Right kidney (tissue), 1 donor: ENCODE data around the gene GPHA2.

Experiments
- DNase-seq: peaks from one replicate; pipeline ENCODE4 v3.0.0-alpha.2; 2016

GPHA2 gene

GRCh38 chr11:64910451-64911093, 25.1 kb downstream of the GPHA2 start:
- no peak for DNase-seq

- no peak for DNase-seq
Measured at GRCh38 chr11:64909653-64910343, 25.9 kb downstream of the GPHA2 start.

DNA sequence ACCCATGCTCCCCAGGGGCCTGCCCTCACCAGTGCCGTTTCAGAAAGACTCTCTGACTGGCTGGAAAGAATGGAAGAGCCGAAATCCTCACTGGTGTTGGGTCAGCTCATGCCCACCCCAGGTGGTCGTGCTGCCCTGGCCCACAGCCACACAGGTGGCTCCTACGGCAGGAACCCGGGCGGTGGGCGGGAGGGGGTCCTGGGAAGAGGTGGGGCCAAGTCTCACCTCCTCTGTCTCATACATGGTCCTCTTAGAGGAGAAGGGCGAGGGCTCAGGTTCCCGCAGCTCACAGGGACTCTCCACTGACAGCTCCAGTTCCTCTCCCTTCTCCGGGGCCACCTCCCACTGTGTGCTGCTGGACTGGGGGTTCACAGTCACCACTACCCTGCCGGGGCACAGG, 26.9 kb downstream of the GPHA2 start:
- DNase-seq, result no peak

- DNase-seq, result no peak
Measured at GRCh38 chr11:64906314-64906635, 29.4 kb downstream of the GPHA2 start.

- DNase-seq, result no peak
Measured at GRCh38 chr11:64905516-64906313, 30.0 kb downstream of the GPHA2 start.

- no peak for DNase-seq
Measured at GRCh38 chr11:64903291-64903833, 32.3 kb downstream of the GPHA2 start.

GRCh38 chr11:64902102-64902900, 33.4 kb downstream of the GPHA2 start:
- DNase-seq, result no peak

GRCh38 chr11:64900774-64901173, 34.9 kb downstream of the GPHA2 start:
- DNase-seq, result no peak

- DNase-seq, result no peak
Measured at GRCh38 chr11:64900263-64900678, 35.4 kb downstream of the GPHA2 start.

GRCh38 chr11:64898541-64898940, 37.2 kb downstream of the GPHA2 start:
- DNase-seq, result no peak

- no peak for DNase-seq
Measured at GRCh38 chr11:64898076-64898445, 37.6 kb downstream of the GPHA2 start.

DNA sequence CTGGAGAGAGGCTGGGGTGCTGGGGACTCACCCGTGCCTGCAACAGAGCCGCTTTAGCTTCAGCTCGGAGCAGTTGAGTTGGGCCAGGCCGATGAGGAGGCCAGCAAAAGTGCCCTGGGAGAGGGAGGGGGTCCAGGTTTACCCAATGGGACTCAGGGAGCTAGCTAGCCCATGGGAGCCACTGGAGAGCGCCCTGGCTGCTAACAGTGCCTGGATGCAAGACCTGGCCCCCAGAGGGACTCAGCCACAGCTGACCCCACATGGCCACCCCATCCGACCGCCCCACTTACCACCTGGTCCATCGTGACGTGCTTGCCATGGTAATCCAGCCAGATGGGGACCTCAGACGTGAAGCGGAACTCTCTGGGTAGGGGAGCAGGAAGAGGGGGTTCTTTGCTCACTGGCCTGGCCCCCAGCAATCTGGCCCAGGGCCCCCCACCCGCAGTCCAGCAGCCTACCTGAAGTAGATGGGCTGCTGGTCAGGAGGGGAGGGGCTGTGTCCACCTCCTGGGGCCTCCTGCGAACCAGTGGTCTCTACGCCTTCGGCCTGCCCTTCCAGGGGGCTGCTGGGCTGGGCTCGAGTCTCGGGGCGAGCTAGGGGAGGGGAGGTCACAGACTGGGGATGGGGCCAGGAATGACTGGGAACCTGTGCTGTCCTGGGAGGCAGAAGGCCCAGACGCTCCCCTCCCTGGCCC, 38.2 kb downstream of the GPHA2 start:
- no peak for DNase-seq

GRCh38 chr11:64896448-64897022, 39.2 kb downstream of the GPHA2 start:
- DNase-seq, result no peak

- DNase-seq, result no peak
Measured at GRCh38 chr11:64894812-64895452, 40.8 kb downstream of the GPHA2 start.

DNA sequence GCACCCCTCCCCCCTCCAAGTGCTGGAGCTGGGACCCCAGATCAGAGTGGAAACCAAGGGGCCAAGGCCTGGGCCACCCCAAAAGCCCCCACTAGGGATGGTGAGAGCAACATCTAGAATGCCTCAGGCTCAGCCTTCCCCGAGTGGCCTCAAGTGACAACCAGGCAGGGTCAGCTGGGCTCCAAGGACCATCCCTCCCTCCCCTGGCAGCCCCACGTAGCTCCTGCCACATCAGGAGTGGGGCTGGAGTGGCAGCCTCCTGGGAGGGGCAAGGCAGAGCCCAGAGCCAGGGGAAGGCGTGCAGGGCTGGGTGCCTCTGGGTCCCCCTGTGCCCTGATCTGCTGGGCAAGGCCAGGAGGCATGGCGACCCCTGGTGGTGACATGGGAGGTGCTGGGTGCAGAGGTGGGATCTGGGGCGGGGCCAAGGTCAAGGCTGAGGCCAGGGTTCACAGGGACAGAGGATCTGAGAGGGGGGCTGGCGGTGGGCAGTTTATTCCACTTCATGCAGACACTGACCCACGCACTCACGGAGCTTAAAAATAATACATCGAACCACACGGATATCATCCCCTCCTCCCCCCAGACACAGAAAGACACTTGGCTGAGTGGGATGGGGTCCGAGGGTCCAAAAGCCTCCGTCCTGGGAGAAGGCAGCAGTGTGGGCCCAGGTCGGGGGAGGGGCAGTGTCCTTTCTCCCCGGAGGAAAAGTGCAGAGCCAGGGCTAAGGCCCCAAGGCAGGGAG, 41.5 kb downstream of the GPHA2 start:
- DNase-seq, result peak; percentile 53

DNA sequence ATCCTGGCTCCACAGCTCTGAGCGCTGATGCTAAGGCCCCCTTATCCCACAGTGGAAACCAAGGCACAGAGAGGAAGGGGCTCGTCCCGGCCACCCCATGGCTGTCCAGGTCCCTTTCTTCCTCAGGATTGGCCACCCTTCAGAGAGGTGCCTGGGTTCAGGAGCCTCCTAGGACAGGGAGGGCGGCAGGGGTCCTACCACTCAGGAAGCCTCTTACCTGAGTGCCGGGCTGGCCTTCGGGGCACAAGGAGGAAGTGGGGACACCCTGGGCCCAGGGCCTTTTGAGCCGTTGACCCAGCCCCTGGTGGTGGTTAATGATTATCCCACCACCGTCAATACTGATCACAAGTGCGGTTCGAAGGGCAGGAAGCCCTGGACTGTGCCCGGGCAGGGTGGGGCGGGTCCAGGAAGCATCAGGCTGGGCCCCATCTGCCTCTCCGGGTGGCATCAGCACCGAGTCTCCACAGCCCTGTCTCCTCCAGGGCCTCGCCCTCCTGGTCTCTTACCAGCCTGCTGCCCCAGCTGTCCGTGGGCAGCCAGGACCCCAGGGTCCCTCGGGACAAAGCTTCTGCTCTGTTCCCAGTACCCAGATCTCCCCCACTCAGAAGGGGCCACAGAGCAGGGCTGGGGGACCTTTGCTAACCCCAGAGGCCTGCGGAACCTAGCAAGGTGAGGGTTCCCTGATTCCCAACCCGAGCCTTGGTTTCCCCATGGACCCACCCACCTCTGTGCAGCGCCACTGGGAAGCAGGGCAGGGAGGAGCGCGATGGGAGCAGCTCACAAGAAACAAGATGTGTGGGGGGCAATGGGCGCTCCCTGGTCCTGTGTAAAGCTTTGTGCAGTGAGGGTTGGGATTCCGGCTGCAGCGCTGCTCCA, 42.3 kb downstream of the GPHA2 start:
- DNase-seq, result no peak

GRCh38 chr11:64892838-64893193, 42.9 kb downstream of the GPHA2 start:
- no peak for DNase-seq

DNA sequence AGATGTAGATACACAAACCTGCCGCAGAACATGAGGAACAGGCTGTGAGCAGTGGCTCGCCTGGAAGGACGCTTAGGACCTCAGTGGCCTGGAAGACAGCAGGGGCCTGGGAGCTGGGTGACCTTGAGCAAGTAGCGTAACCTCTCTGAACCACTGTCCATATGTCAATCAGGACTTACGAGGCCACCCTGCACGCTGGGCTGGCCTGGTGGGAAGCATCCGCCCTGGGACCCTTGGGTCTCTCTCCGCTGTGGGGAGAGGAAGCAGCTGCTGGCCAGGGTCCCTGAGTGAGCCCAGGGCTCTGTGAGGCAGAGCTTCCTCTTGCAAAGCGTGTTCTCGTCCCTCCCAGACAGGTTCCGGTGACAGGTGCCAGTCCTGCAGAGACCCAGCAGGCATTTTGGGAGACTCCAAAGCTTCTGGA, 43.3 kb downstream of the GPHA2 start:
- DNase-seq, result no peak

DNA sequence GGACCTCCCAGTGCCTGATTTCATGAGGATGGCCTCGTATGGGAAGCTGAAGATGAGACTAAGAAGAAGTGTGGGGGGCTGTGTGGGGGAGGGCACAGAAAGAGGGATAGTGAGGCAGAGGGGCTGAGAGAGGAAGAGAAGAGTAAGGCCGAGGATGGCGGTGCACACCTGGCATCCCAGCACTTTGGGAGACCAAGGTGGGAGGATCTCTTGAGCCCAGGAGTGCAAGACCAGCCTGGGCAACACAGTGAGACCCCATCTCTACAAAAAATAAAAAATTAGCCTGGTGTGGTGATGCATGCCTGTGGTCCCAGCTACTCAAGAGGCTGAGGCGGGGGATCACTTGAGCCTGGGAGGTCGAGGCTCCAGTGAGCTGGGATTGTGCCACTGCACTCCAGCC, 43.8 kb downstream of the GPHA2 start:
- DNase-seq, result no peak
